Activated CD4-positive, alpha-beta T cell treated with anti-CD3 and anti-CD28 coated beads, Interleukin-2, Interleukin-6, amounts not matched to agents 100 ng/mL and 50 ng/mL, durations not matched to agents 16 hours and 8 hours (primary cell): Measurements from ENCODE around the gene ZC3H12C.

Experiments
- DNase-seq: peaks from one replicate; pipeline ENCODE4 v3.0.0-alpha.2; 2020

Gene ZC3H12C

DNA sequence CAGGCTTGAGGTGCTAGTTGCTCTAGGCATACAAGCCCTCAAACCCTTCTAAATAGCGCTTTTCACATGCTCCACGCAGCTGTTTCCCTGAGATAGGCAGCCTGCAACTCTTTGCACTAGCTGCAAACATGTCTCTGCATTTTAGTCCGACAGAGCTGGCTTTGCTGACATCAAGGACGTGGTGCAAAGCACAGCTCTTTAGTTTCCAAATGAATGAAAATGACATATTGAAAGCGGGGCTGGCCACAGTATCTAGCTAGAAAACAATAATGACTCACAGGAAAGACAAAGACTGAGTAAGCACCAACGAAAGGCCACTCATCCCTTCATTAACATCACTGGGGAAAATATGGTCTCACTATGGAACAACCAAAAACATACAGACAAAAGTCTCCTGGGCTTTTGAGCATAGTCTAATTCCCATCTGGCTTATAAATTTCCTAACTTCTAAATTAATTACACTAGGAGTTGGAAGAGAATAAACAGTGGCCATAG is 15.3 kb upstream of the ZC3H12C start:
- DNase-seq, result peak; percentile 91

DNA sequence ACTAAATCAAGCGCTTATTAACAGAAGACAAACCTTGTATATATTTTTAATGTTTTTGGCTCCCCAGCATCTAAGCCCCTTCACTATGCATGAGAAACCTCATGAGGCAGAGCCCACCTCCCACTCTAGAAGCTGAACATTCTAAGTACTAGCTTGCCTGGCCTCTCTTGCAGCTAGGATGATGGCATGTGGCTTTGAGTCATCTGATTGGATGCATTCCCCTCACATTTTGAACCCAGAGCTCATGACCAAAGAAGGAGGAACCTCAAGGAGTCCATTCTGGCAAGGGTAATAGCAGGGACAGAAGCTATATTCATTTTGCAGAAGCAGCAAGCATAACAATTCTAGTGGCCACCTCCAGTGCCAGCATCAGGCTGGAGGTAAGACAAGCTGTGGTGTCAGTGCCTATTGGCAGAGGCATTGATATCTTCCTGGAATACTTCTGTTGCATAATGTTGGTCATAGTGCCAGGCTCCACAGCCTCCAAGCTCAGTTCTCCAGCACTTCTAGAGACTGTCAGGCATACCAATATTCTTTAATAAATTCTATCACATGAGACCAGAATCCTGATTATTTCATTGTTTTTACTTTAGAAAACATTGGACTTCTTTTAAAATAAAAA is 14.2 kb upstream of the ZC3H12C start:
- no peak for DNase-seq

DNA sequence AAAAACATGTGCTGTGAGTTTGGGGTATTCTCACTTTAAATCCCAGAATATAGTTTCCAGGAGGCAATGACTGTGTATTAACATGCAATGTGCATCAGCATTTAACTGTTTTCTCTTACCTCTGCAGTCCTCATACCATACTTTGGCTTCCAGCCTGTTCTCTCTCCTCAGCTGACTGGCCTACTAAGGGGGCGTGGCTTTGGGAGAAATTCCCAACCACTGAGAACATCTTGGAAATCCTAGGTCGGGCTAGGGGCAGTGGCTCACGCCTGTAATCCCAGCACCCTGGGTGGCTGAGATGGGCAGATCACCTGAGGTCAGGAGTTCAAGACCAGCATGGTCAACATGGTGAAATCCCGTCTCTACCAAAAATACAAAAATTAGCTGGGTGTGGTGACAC is 13.5 kb upstream of the ZC3H12C start:
- no peak for DNase-seq

DNA sequence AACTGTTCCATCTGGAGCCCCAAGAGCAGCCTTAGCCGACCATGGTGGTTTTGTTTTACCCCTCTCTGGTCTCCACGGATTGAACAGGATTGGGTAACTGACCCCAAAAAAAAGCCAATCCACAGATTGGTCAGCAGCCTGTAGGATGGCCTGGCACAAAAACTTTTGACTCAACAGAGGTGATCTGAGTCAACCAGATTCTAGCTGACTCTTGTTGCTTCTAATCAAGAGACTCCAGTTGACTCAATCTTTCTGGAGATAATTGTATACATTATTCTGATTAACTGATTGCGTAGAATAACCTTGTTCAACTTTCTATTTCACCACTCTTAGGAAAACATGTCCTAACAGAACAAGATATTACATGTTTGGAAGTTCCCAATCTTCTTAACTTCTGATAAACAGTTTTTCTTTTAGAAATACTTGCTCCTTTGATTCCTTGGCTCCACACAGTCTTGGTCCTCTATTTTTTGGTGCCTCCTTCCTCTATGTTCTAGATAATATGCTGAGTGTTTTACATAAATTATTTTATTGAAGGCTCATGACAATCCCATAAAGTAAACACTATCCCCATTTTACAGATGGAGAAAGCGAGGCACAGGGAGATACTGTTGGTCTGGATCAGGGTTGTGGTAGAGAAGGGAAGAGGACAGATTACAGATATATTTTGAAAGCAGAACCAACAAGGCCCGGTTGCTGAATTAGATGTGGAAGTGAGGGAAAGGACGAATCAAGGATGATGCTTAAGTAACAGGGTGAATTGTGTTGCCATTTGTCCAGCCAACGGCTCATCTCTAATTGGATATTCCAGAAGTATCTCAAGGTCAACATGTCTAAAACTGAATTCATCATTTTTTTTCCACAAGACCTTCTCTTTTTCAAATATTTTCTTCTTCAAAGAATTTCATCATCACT is 11.5 kb upstream of the ZC3H12C start:
- peak; percentile 74 for DNase-seq

DNA sequence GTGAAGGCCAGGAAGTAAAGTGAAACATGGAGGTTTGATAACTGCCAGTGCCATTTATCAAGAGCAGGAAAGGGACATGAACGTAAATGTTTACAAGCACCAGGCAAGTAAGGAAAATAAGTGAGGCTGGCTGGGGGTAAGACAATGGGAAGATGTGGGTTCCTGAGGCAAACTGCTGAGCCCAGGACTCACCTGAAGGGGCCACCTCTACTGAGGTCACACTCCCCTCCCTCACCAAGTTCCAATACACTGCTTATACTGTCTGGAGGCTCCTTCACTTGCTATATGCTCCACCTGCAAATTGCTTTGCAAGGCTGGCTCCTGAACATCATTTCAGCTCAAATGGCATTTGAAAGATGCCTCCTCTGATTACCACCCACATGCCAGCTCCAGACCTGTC is 10.3 kb upstream of the ZC3H12C start:
- DNase-seq, result no peak

DNA sequence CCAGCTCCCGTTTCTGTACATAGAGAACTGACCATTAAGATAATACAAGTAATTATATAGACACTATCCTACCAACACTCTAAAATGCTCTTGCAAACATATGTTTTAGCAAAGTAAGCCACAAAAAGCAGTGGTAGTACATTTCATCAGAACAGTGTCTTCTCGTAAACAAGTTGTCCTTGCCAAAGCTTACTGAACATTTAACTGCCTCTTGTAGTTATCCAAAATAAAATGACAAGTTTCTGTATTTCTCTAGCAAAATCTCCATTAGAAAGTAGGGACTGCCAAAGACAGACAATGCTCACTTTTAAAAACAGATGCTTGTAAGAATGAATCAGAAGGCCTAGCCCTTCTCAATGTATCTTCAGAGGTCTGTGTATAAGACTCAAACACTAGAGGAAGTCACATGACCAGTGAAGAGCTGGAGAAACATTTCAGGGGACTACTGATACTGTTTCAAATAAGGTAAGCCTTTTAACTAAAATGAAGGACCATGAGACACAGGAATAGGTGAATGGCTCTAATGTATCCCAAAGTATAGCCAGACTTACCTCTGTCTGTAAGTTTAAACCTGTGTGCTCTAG is 7.8 kb upstream of the ZC3H12C start:
- DNase-seq, result no peak

DNA sequence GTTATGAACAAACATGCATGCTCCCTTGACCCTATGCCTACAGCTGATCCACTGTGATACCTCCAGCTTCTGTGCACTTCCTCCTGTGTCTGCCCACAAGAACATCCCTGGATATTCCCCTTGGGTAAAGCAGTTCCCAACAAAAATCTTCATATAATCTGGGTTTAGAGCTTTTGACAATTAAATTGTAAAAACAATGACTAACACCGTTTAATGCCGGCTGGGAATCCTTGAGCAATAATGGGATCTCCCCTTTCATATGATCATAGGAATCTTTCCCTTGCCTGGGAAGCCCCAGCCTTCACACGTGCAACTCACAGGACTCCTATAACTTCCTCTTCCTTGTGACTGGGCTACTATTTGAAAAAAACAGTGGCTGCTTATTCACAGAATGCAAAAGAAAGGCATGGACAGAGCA is 6.3 kb upstream of the ZC3H12C start:
- DNase-seq, result no peak

DNA sequence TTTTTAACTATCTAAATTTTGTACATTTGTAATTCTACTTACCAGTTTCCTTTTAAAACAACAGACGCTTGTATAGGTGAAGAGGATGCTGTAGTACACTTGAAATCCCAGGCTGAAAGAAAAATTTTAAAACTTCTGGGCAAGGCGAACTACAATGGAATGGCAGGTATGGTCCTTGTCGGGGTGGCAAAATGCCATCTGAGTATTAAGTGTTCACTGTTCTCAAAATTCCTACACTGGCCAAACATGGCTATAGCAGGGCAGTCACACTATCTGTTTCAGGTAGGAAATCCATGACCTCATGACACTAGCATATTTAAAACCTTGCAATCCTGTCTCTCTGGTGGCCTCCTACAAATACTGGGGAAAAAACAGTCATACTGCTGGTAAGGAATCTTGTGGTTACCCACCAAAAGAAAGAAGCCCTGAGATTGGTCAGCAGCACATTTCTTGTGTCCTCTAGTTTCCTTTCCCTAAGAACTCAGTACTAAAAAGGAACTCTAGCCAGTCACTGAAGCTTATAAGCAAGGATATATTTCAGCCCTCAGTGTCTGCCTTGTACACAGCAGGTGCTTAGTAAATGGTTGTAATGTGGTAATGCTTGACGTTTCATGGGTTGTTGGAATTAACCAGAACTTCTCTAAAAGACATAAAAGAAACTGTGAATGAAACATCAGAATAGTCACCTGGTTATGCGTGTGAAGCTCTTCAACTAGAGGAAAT is 5.2 kb upstream of the ZC3H12C start:
- no peak for DNase-seq

DNA sequence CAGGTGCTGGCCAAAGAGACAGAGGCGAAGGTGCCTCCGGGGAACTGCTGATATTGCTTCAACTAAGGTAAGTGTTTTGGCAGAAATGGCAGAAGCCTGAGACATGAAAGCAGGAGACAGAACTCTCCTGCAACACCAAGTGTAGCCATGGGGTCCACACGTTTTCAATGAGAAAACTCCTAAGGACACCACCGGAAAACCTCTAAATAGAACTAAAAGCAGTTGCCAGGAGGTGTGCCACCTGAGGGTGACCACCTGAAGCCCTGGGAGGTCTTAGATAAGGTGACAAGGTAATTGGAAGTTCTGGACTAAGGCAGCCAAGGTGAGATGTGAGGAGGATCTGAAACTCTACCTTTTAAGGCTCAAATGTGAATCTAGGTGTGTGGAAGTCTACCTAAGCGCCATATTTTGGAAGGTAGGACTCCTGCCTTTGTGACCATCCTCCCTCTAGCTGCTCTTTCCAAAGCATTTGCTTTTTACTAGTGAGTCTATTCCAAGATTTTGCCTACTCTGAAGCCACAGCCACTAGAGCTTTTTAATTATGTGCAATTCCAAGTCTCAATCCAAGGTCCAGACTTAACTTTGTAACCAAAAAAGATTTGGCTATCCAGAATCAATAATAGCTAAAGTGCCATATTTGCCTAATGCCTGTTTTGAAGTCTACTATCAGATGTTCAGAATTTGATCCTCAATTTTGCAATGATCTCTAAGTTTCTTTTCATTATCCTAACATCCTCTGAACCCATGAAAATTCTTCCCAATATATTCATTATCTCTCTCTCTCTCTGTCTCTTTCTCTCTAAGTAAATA is 4.5 kb upstream of the ZC3H12C start:
- DNase-seq, result no peak

DNA sequence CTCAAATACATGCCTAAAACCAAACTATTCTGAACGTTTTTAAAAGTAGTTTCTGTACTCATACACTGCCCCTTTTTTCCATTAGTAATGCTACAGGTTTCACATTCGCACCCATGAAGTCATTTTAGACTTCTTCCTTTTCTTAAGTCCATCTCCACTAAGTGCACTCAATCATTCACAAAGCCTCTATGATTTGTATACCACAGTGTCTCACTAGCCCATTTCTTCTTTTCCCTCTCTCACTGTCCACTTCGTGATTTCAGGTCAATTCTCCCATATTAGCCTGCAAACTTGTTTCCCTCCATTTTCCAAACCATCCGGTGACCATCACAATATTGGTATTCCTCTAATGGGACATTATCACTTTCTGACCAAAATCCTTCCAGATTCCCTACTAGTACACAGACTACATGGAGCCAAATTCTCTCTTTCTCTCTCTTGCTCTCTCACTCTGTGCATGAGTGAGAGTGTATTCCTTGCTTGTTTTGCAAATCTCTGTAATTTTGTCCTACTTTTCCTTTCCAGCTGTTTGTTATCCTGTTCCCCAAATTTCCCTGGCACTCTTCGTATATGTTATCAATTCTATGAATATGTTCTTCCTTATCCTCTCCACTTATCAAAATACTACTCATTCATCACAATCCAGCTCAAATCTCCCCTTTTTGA is 3.4 kb upstream of the ZC3H12C start:
- DNase-seq, result no peak

DNA sequence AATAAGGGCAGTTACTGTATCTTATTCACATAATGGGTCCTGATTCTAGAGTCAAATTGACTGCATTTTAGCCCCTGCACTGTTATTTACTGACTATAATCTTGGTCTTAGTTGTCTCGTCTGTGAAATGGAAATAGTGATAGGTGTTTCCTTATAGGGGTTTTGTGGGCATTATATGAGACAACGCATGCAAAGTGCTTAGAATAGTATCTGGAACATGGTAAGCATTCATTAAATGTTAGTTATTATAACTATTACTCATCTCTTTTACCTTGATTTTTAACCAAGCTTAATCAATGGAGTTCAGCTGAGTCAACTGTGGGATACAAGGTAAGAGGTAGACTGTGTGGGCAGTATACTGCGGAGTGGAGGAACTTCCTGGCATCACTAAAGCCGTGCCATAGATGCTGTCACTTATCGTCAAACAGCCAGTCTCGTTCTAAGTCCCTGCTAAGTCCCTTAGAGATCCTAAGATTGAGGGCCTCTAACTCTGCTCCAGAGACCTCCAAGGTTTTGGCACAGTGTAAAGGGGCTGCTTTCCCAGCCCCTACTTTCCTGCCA is 2.6 kb upstream of the ZC3H12C start:
- DNase-seq, result no peak

DNA sequence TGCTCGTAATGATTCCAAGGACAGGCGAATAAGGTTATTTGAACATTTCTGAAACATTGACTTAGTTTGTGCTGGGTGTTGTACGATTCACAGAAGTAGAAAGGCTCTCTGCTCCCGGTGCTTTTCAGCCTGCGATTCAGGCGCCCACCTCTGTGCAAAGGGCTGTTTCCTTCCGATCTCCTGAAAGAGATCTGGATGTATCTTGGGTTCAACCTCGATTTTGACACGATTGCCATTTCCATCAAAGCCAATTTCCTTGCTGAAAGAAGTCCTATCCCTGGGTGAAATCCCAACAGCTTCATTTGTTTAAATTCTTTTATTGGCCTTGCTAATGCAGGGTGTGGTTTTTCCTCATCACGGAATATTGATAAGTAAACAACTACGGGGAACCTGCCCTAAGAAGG is 1.1 kb upstream of the ZC3H12C start:
- DNase-seq, result no peak

DNA sequence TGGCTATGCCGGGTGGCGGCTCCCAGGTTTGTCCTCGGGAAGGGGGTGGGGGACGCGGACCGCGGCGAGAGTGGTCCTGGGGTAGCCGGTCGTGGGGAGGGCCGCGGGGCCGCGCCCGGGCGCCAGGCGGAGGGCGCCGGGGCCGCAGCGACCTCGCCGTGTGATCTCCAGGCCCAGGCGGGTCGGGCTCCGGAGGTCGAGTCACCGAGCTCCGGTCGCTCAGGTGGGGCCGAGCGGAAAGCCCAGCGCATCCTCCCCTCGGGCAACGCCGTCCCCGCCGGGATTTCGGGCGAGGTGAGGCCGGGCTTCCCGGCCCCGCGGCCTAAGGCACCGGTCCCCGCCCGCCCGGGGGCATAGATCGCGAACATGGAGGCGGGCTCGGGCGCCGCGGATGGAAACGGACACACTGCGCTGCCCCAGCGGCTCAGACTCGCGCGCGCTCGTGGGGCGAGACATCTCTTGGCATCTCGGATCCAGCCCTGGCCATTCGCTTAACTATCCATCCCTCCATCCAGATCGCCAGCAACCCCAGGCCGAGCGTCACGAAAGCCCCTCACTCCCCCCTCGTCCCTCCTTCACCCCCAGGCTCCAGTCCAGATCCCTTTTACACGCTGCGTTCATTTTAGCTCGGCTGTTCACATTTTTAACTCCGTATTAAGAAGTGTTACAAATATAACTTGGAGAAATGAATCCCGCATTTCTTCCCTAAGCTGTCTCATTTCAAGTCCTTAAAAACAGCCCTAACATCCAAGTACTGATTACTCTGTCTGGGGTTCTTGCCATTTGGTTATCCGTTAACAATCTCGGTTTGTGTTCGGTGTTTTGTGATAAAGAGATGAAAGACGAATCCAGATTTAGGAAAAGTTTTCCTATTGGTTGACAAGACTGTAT is 460 bp downstream of the ZC3H12C start:
- no peak for DNase-seq

DNA sequence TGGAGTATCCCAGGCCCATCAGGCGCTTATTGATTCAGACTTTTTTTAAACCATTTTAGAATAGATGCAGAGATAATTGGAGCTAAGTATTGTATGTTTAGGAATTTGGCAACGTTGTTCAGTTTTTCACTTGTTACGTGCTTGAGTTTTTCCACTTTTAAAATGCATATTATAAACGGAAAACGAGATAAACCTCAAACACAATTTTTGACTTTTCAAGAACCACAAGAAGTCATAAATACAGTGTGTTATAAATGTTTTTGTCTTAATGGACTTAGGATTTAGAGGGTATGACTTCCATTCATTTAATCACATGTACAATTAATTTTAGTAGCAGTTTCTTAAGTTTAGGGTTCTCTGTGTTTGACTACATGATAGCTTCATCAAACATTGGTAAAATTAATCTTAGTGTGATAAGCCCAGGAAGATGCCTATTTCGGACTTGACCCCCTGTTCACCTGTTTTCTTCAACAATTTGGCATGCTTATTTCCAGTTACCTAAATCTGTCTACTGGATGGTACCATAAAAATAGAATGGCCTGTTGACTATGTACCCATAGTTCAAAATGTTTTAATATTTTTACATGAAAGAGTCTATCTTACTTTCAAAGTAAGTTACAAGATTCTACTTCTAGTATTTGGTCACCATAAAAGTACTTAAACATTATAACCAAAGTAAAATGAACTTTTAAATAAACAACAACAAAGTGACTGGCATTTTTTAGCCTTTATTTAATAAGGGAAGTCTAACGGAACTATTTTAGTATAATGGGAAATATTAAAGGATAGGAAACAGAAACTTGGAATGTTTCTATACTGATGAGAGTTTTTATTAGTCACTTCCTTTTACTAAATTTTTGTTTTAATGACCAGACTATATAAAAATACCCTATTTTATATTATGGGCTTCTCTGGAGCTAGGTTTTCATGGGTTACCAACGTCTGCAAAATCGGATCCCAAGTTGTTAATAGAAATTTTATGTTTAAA is 1.4 kb downstream of the ZC3H12C start:
- no peak for DNase-seq

DNA sequence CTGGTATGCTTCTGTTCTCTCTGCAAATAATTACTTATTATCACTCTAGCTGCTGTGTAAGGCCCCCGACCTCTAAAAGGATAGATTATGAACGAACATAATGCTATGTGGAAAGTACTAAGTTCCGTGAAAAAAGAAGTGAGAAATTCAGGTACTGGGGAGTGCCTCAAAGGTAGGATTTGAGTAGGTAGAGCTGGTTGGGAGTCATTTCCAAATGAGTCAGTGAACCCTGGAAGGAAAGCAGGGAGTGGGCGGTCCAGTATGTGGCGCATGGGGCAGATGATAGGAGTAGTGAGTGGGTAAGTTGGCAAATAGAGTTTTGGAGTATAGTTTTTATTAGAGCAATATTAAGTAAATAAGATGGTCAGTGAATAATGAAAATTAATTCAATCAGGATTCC is 2.4 kb downstream of the ZC3H12C start:
- DNase-seq, result no peak

DNA sequence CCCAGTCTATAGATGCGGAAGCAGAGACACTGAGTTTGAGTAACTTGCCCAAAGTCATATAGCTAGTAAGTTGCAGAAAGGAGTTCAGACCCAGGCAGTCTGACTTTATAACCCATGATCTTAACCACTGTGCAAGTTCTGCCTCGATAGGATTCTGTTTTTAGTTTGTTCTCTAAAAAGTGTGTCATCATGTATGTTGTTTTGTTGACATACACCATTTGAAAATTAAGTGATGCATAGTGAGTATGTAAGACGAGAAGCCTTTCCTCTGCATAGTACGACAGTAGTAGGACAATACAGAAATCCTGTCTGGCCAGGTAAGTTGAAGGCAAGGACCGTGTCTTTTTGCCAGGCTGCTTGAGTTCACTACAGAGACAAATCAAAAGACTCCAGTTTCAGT is 3.3 kb downstream of the ZC3H12C start:
- DNase-seq, result no peak

DNA sequence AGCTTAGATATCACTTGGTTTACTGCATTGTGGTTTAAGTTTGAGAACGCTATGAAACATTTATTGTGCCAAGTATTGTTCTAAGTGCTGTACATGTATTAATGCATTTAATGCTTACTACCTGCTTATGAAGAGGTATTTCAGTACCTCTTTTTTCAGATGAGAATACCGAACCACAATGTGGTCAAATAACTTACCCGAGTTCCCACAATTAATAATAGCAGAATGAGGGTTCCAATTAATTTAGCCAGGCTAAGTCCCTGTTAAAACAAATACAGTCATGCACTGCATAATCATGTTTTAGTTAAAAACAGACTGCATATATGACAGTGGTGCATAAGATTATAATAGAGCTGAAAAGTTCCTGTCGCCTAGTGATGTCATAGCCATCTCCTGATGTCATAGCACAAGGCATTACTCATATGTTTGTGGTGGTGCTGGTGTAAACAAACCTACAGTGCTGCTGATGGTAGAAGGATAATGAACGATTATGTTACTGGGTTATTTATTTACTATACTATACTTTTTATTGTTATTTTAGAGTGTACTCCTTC is 4.3 kb downstream of the ZC3H12C start:
- DNase-seq, result no peak

DNA sequence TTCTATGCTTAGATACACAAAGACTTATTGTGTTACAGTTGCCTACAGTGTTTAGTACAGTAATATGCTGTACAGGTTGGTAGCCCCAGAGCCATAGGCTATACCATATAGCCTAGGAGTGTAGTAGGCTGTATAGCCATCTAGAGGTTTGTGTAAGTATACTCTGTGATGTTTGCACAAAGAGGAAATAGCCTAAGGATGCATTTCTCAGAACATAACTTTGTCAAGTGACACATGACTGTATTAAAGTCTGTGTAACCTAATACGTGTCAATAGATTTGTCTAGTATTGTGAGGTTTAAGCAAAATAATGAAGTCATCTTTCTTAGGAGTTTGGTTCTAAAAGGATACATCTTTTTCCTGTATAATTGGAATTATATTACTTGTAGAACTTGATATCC is 5.5 kb downstream of the ZC3H12C start:
- peak; percentile 19 for DNase-seq
